GM18511 (cell line): ENCODE data around the gene RAB3C.
"Not testable (repeated sequence)": the region's sequence is repeated elsewhere in the genome, so short reads cannot be mapped to it uniquely, and the experiment has no call there.

ENCODE experiments used
- ATAC-seq: cut with Tn5 transposase; IDR thresholded peaks from one replicate; pipeline ENCODE4 v1.9.1; 2021; ENCODE audit warnings: mild to moderate bottlenecking, moderate library complexity; ENCODE audit not compliant: unreplicated experiment

The RAB3C gene

GRCh38 chr5:58582803-58583491 is at the start of gene RAB3C:
Gene RAB3C, plus strand, starts transcription at chr5:58583075. Its CDS starts 134 bp downstream, at chr5:58583209.
- ATAC-seq = peak; percentile 100

- not testable (repeated sequence) for ATAC-seq
Measured at GRCh38 chr5:58541935-58542334, 40.9 kb upstream of the RAB3C start.

- ATAC-seq = no peak
Measured at GRCh38 chr5:58542709-58543108, 40.2 kb upstream of the RAB3C start.

- ATAC-seq = no peak
Measured at GRCh38 chr5:58543723-58544122, 39.2 kb upstream of the RAB3C start.

- no peak for ATAC-seq
Measured at GRCh38 chr5:58544195-58544594, 38.7 kb upstream of the RAB3C start.

GRCh38 chr5:58544926-58545325 is 37.9 kb upstream of the RAB3C start:
- no peak for ATAC-seq

GRCh38 chr5:58545912-58546311 is 37.0 kb upstream of the RAB3C start:
- ATAC-seq = peak; percentile 99

- no peak for ATAC-seq
Measured at GRCh38 chr5:58548068-58548467, 34.8 kb upstream of the RAB3C start.

- no peak for ATAC-seq
Measured at GRCh38 chr5:58551492-58551891, 31.4 kb upstream of the RAB3C start.

GRCh38 chr5:58557665-58558338 is 25.1 kb upstream of the RAB3C start:
- not testable (repeated sequence) for ATAC-seq

- ATAC-seq = not testable (repeated sequence)
Measured at GRCh38 chr5:58563016-58563700, 19.7 kb upstream of the RAB3C start.

GRCh38 chr5:58564043-58564832 is 18.6 kb upstream of the RAB3C start:
- not testable (repeated sequence) for ATAC-seq

- ATAC-seq = no peak
Measured at GRCh38 chr5:58565033-58565432, 17.8 kb upstream of the RAB3C start.

- no peak for ATAC-seq
Measured at GRCh38 chr5:58571501-58571900, 11.4 kb upstream of the RAB3C start.

- ATAC-seq = not testable (repeated sequence)
Measured at GRCh38 chr5:58572973-58573372, 9.9 kb upstream of the RAB3C start.

- ATAC-seq = no peak
Measured at GRCh38 chr5:58579781-58580180, 3.1 kb upstream of the RAB3C start.

GRCh38 chr5:58582019-58582802 is 664 bp upstream of the RAB3C start:
- peak; percentile 42 for ATAC-seq

- no peak for ATAC-seq
Measured at GRCh38 chr5:58595952-58596351, 13.1 kb downstream of the RAB3C start.

GRCh38 chr5:58598440-58598839 is 15.6 kb downstream of the RAB3C start:
- ATAC-seq = no peak

- no peak for ATAC-seq
Measured at GRCh38 chr5:58599217-58599616, 16.3 kb downstream of the RAB3C start.
